ENCODE results near the gene NGF. TPM values are rescaled to one million over a fixed set of nuclear protein-coding genes. Genes with fewer than 3 reads are reported as not detected.

The NGF gene
- total RNA-seq, 1 donor from 2014 or later = 2.7 TPM

- H3K4me3 ChIP-seq (ENCODE audit: low read depth, low read length) = no peak overlapping the region
- no peak for TF ChIP-seq CTCF (conservative IDR thresholded peaks at IDR 0.05; ENCODE audit: low read depth, low read length)
- no peak for DNase-seq (ENCODE audit: low read depth)
Observed at GRCh38 chr1:115245227-115245626, 92.8 kb downstream of the NGF start.

- DNase-seq (ENCODE audit: low read depth) = no peak
- no peak for TF ChIP-seq CTCF (conservative IDR thresholded peaks at IDR 0.05; ENCODE audit: low read depth, low read length)
- H3K4me3 ChIP-seq (ENCODE audit: low read depth, low read length) = no peak overlapping the region
Observed at GRCh38 chr1:115242543-115242942, 95.5 kb downstream of the NGF start.

GRCh38 chr1:115241309-115241708 lies 96.7 kb downstream of the NGF start:
- H3K4me3 ChIP-seq (ENCODE audit: low read depth, low read length) = no peak overlapping the region
- no peak for DNase-seq (ENCODE audit: low read depth)
- TF ChIP-seq CTCF (conservative IDR thresholded peaks at IDR 0.05; ENCODE audit: low read depth, low read length) = no peak

- H3K4me3 ChIP-seq (ENCODE audit: low read depth, low read length) = no peak overlapping the region
- TF ChIP-seq CTCF (conservative IDR thresholded peaks at IDR 0.05; ENCODE audit: low read depth, low read length) = no peak
- DNase-seq (ENCODE audit: low read depth) = no peak
Observed at GRCh38 chr1:115240297-115240696, 97.8 kb downstream of the NGF start.

- TF ChIP-seq CTCF (conservative IDR thresholded peaks at IDR 0.05; ENCODE audit: low read depth, low read length) = no peak
- no peak for DNase-seq (ENCODE audit: low read depth)
- no peak overlapping the region for H3K4me3 ChIP-seq (ENCODE audit: low read depth, low read length)
Observed at GRCh38 chr1:115239426-115239825, 98.6 kb downstream of the NGF start.

GRCh38 chr1:115239148-115239422 lies 99.0 kb downstream of the NGF start:
- no peak for DNase-seq (ENCODE audit: low read depth)
- H3K4me3 ChIP-seq (ENCODE audit: low read depth, low read length) = no peak overlapping the region
- TF ChIP-seq CTCF (conservative IDR thresholded peaks at IDR 0.05; ENCODE audit: low read depth, low read length) = no peak

GRCh38 chr1:115238336-115239147 lies 99.5 kb downstream of the NGF start:
- H3K4me3 ChIP-seq (ENCODE audit: low read depth, low read length) = no peak overlapping the region
- no peak for DNase-seq (ENCODE audit: low read depth)
- TF ChIP-seq CTCF (conservative IDR thresholded peaks at IDR 0.05; ENCODE audit: low read depth, low read length) = no peak
